ENCODE results near the gene USP34.

Gene USP34

GRCh38 chr2:61177727-61178549, 292.9 kb downstream of the USP34 start:
- ChIA-PET POLR2A (interaction anchor here (0.6 to 2.4 kb wide), 7 partner anchors 13 to 480 kb away, joined by 3 to 12 read pairs (median 3); partner anchors contain the start of gene XPO1), CTCF (interaction anchor here (0.5 kb wide), 1 partner anchor 75 kb away, joined by 3 read pairs; no protein-coding TSS in a partner anchor)
- Histone ChIP-seq H3K9me3 (ENCODE audit: control insufficient read depth, insufficient read depth, low read depth, low read length) (no peaks in the 10 kb centered on the region), H3K27ac (ENCODE audit: extremely low read depth, low read depth, low read length) (peak overlapping the region; percentile 80; the same call in 1 of the 2 replicates), H3K4me1 (ENCODE audit: control insufficient read depth, insufficient read depth, low read length) (no peaks in the 10 kb centered on the region), H3K4me3 (ENCODE audit: low read depth, low read length) (peak overlapping the region; percentile 77), H3K36me3 (ENCODE audit: control insufficient read depth in 2 of 2, insufficient read depth in 1 of 2, low read length in 2 of 2) (peaks cover 19 to 40% of the 10 kb centered on the region in 2 experiments)
- no peak for TF ChIP-seq ZNF324 (tag by site-specific recombination; IDR thresholded peaks at IDR 0.05)
- no peak for TF ChIP-seq ZNF585B (tag by site-specific recombination; IDR thresholded peaks at IDR 0.05)
- no peak for TF ChIP-seq ZNF140 (tag by site-specific recombination; IDR thresholded peaks at IDR 0.05)
- TF ChIP-seq ZNF274 (IDR thresholded peaks at IDR 0.05; ENCODE audit: low read length), result no peak
- no peak for TF ChIP-seq ZNF274 (tag by site-specific recombination; IDR thresholded peaks at IDR 0.05; ENCODE audit: borderline replicate concordance)
- TF ChIP-seq PRDM6 (tag by site-specific recombination; IDR thresholded peaks at IDR 0.05), result no peak
- no peak for TF ChIP-seq ZNF501 (tag by site-specific recombination; IDR thresholded peaks at IDR 0.05)
- TF ChIP-seq ZBTB17 (tag by site-specific recombination; IDR thresholded peaks at IDR 0.05), result peak; percentile 51
- TF ChIP-seq ZNF48 (tag by site-specific recombination; IDR thresholded peaks at IDR 0.05), result no peak
- TF ChIP-seq ZNF248 (tag by site-specific recombination; IDR thresholded peaks at IDR 0.05), result no peak
- TF ChIP-seq HOXA7 (CRISPR knock-in tag; IDR thresholded peaks at IDR 0.05; ENCODE audit: borderline replicate concordance), result no peak
- no peak for TF ChIP-seq ZNF660 (tag by site-specific recombination; IDR thresholded peaks at IDR 0.05)
- TF ChIP-seq ZNF341 (tag by site-specific recombination; IDR thresholded peaks at IDR 0.05; ENCODE audit: low read depth), result peak; percentile 39
- no peak for TF ChIP-seq ZNF777 (tag by site-specific recombination; IDR thresholded peaks at IDR 0.05; ENCODE audit: borderline replicate concordance)
- no peak for TF ChIP-seq GLIS1 (tag by site-specific recombination; IDR thresholded peaks at IDR 0.05)
- TF ChIP-seq ZNF433 (tag by site-specific recombination; IDR thresholded peaks at IDR 0.05; ENCODE audit: low read depth), result no peak
- TF ChIP-seq ZNF335 (tag by site-specific recombination; conservative IDR thresholded peaks at IDR 0.05), result no peak
- TF ChIP-seq ZNF362 (tag by site-specific recombination; IDR thresholded peaks at IDR 0.05), result no peak
- no peak for TF ChIP-seq ZNF514 (tag by site-specific recombination; IDR thresholded peaks at IDR 0.05)
- no peak for TF ChIP-seq ZNF404 (tag by site-specific recombination; IDR thresholded peaks at IDR 0.05)
- 0 out of 2 replicates have a peak, but pooled peaks have one; percentile 15 for TF ChIP-seq ZFHX2 (tag by site-specific recombination; conservative IDR thresholded peaks at IDR 0.05)

- no peaks in the 10 kb centered on the region for H3K9me3 ChIP-seq (ENCODE audit: control insufficient read depth, insufficient read depth, low read depth, low read length)
- CTCF ChIA-PET, result interaction anchor here (0.5 to 0.6 kb wide), 2 partner anchors 76 to 673 kb away, joined by 3 read pairs; no protein-coding TSS in a partner anchor
- H3K4me1 ChIP-seq (ENCODE audit: control insufficient read depth, insufficient read depth, low read length), result no peaks in the 10 kb centered on the region
- H3K27ac ChIP-seq (ENCODE audit: extremely low read depth, low read depth, low read length), result peak overlapping the region; percentile 85
- peaks cover 10 to 32% of the 10 kb centered on the region in 2 experiments for H3K36me3 ChIP-seq (ENCODE audit: control insufficient read depth in 2 of 2, insufficient read depth in 1 of 2, low read length in 2 of 2)
- POLR2A ChIA-PET, result interaction anchor here (0.6 to 2.4 kb wide), 10 partner anchors 9 to 481 kb away, joined by 3 to 12 read pairs (median 4); no protein-coding TSS in a partner anchor
- peak overlapping the region; percentile 77 for H3K4me3 ChIP-seq (ENCODE audit: low read depth, low read length)
- TF ChIP-seq MZF1 (tag by site-specific recombination; IDR thresholded peaks at IDR 0.05; ENCODE audit: borderline replicate concordance) (no peak), EGR2 (tag by site-specific recombination; IDR thresholded peaks at IDR 0.05; ENCODE audit: low read depth) (no peak), MYNN (tag by site-specific recombination; IDR thresholded peaks at IDR 0.05; ENCODE audit: borderline replicate concordance) (no peak), ZNF248 (tag by site-specific recombination; IDR thresholded peaks at IDR 0.05) (no peak), ZNF24 (tag by site-specific recombination; IDR thresholded peaks at IDR 0.05) (peak; percentile 80), ZNF274 (IDR thresholded peaks at IDR 0.05; ENCODE audit: low read length) (no peak), ZNF274 (tag by site-specific recombination; IDR thresholded peaks at IDR 0.05; ENCODE audit: borderline replicate concordance) (no peak), ZNF658 (tag by site-specific recombination; IDR thresholded peaks at IDR 0.05) (no peak), ZNF157 (tag by site-specific recombination; IDR thresholded peaks at IDR 0.05) (no peak), ZNF169 (tag by site-specific recombination; IDR thresholded peaks at IDR 0.05) (no peak), ZNF140 (tag by site-specific recombination; IDR thresholded peaks at IDR 0.05) (no peak)
- TF ChIP-seq, protein P1, sequence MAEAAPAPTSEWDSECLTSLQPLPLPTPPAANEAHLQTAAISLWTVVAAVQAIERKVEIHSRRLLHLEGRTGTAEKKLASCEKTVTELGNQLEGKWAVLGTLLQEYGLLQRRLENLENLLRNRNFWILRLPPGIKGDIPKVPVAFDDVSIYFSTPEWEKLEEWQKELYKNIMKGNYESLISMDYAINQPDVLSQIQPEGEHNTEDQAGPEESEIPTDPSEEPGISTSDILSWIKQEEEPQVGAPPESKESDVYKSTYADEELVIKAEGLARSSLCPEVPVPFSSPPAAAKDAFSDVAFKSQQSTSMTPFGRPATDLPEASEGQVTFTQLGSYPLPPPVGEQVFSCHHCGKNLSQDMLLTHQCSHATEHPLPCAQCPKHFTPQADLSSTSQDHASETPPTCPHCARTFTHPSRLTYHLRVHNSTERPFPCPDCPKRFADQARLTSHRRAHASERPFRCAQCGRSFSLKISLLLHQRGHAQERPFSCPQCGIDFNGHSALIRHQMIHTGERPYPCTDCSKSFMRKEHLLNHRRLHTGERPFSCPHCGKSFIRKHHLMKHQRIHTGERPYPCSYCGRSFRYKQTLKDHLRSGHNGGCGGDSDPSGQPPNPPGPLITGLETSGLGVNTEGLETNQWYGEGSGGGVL (tag by site-specific recombination; IDR thresholded peaks at IDR 0.05), result no peak
Observed at GRCh38 chr2:61176755-61177726, 293.8 kb downstream of the USP34 start.
